Stimulated activated naive CD8-positive, alpha-beta T cell treated with anti-CD3 and anti-CD28 coated beads, Interleukin-15, Interleukin-2, amounts not matched to agents 100 ng/mL and 50 ng/mL, for 24 hours (primary cell): ENCODE data around the gene FRAT2.
"Not testable (repeated sequence)": the region's sequence is repeated elsewhere in the genome, so short reads cannot be mapped to it uniquely, and the experiment has no call there.

ENCODE experiments used
- H3K27ac Mint-ChIP-seq: one replicate; pipeline ENCODE4 v1.8.0; 2021; ENCODE audit warnings: mild to moderate bottlenecking, mixed read lengths
- H3K27me3 Mint-ChIP-seq: one replicate; pipeline ENCODE4 v1.8.0; 2021; ENCODE audit warnings: mixed read lengths
- H3K36me3 Mint-ChIP-seq: one replicate; pipeline ENCODE4 v1.8.0; 2021; ENCODE audit warnings: low read depth, mixed read lengths
- H3K4me1 Mint-ChIP-seq: one replicate; pipeline ENCODE4 v1.8.0; 2021; ENCODE audit warnings: low read depth, mixed read lengths
- H3K4me3 Mint-ChIP-seq: one replicate; pipeline ENCODE4 v1.8.0; 2021; ENCODE audit warnings: mild to moderate bottlenecking, mixed read lengths
- H3K9me3 Mint-ChIP-seq: one replicate; pipeline ENCODE4 v1.8.0; 2021; ENCODE audit warnings: mixed read lengths

FRAT2 gene

DNA sequence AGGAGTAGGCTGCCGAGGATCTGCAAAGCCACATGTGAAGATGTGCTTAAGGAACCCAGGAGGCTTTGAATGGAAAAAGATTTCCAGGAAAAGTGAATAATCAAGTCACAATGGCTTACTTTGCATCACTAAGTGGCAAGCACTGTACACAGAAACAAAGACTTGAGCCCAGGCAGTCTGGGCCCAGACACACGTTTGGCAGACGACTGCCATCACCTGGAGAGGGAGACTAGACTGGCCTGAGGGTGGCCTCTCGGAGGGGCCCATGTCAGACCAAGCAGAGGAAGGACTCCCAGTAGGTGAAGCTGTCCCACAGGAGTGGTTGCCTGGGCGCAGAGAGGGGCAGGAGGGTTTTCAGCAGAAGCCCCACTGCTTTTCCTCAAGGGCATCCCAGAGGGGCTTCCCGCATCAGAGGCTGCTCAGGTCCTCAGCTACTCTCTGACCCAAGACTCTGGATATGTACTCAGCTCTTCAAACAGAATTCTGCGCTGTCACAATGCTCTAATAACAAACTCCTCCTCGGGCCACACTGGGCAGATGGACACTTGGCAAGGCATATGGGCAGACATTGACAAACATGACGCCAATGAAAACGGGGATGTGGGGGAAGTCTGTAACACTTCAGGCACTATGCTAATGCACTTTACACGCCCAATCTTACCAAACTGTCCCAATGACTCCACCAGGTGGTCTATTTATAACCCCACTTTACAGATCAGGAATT, 27.9 kb upstream of the FRAT2 start:
- H3K9me3 Mint-ChIP-seq, result no peaks in the 10 kb centered on the region
- no peak overlapping the region for H3K27ac Mint-ChIP-seq
- no peak overlapping the region for H3K4me3 Mint-ChIP-seq
- H3K4me1 Mint-ChIP-seq, result no peaks in the 10 kb centered on the region
- peaks cover 63% of the 10 kb centered on the region for H3K36me3 Mint-ChIP-seq
- no peaks in the 10 kb centered on the region for H3K27me3 Mint-ChIP-seq

DNA sequence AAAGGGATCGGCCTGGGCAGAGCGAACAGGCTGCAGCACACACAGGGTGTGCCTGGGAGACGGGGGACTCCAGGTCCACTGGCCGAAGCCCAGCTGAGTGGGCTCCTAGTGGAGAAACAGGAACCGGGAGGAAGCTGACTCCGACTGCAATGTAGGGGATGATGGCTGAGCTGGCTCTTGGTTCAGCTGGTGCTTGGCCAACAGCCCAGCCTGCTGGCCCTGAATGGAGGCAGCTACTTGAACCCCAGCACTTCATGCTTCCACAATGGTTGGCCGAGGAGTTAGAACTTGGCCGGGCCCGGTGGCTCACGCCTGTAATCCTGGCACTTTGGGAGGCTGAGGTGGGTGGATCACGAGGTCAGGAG, 27.0 kb upstream of the FRAT2 start:
- H3K36me3 Mint-ChIP-seq, result peaks cover 60% of the 10 kb centered on the region

DNA sequence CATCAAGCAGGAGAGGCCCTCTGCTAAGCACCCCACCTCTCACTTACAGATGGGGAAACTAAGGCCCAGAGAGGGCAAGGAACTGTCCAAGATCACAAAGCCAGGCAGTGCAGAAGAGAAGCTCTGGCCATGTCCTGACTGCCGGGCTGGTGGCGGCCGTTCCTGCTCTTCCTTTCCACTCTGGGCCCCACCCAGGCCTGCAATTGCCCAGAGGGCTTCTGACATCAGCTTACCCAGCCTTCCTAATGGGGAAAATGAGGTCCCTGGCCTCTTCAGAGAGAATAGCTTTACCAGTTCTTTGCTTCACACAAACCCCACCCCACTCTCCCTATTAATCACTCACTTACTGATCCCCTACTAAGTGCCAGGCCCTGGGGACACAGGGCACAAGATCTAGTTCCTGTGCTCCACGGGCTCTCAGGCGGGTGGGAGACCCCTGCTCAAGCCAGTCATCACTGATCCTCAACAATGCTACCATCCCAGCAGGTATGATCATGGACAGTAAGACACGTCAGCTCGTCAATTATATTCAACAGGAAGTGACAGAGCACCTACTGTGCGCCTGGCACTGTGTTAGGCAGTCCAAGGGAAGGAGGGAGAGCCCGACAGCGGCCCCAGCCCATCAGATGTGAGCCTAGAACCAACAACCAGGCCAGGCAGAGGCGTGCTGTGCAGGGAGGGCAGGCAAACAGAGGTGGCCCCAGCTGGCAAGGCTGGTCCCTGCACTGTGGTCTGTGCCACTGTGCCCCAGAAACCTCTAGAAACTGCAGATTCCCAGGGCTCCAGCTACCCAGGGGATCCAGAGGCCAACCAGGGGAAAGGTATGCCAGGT, 26.4 kb upstream of the FRAT2 start:
- no peak overlapping the region for H3K4me3 Mint-ChIP-seq
- H3K36me3 Mint-ChIP-seq, result peaks cover 60% of the 10 kb centered on the region
- no peak overlapping the region for H3K27ac Mint-ChIP-seq
- H3K9me3 Mint-ChIP-seq, result no peaks in the 10 kb centered on the region
- H3K4me1 Mint-ChIP-seq, result no peaks in the 10 kb centered on the region
- no peaks in the 10 kb centered on the region for H3K27me3 Mint-ChIP-seq

More for the DNA sequence above, 27.0 kb upstream of the FRAT2 start:
- Mint-ChIP-seq H3K4me1 (no peaks in the 10 kb centered on the region), H3K4me3 (no peak overlapping the region), H3K27me3 (no peaks in the 10 kb centered on the region), H3K27ac (no peak overlapping the region), H3K9me3 (no peaks in the 10 kb centered on the region)

DNA sequence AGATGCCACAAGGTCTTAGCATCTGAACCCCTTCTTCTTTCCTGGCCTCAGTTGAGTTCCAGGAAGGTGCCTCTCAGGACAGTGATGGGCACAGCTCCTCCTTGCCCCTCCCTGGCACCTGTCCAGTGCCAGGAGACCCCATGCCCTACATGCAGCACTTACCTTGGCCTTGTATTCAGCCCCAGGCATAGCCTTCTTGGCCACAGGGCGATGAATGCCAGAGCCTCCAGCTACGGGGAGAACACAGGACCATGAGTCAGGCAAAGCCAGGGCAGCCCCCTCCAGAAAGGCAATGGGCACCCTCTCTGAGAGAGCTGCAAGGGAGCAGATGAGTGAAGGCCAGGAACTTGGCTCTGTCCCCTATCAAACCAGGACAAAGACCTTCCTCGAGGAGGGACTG, 24.3 kb upstream of the FRAT2 start:
- Mint-ChIP-seq H3K27ac (no peak overlapping the region), H3K36me3 (peaks cover 49% of the 10 kb centered on the region), H3K4me1 (no peaks in the 10 kb centered on the region), H3K9me3 (no peaks in the 10 kb centered on the region), H3K27me3 (no peaks in the 10 kb centered on the region), H3K4me3 (no peak overlapping the region)

DNA sequence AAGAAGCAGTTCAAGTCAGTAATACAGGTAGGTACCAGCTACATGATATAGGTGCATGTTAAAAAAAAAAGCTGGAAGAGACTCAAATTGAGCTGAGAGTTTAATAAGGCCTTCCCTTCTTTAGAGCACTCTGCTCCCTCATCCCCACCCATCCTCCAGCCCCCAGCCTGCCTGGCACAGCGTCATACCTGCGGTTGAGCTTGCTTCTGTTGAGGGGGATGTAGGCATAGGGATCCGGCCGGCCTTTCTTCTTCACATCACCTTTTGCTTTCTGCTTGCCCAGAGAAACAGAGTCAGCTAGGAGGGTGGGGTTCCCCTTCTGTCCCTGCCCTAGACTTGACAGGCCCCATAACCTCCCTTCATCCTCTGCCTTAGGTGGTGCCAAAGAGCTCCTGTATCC, 23.8 kb upstream of the FRAT2 start:
- no peaks in the 10 kb centered on the region for H3K4me1 Mint-ChIP-seq
- no peak overlapping the region for H3K27ac Mint-ChIP-seq
- H3K27me3 Mint-ChIP-seq, result no peaks in the 10 kb centered on the region
- peaks cover 51% of the 10 kb centered on the region for H3K36me3 Mint-ChIP-seq
- H3K9me3 Mint-ChIP-seq, result no peaks in the 10 kb centered on the region
- no peak overlapping the region for H3K4me3 Mint-ChIP-seq

DNA sequence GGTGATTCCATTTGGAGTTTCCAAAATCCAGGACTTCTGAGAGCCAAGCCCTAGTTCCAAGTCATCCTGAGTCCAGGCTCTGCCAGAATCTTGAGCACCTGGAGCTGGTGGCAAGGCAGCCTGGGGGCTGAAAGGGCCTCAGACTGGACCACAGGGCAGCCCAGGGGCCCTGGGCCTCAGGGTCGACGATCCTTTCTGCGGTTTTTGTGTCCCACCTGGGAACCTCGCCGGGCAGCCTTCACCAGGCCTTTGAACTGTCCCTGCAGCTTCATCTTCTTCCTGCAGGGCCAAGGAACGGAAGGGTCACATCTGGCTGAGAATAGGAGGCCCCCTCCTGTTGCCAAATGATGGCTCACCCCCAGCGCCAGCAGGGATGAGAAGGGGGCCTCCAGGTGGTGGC, 22.4 kb upstream of the FRAT2 start:
- H3K27ac Mint-ChIP-seq, result no peak overlapping the region
- H3K9me3 Mint-ChIP-seq, result no peaks in the 10 kb centered on the region
- H3K27me3 Mint-ChIP-seq, result no peaks in the 10 kb centered on the region
- H3K4me1 Mint-ChIP-seq, result no peaks in the 10 kb centered on the region
- peaks cover 43% of the 10 kb centered on the region for H3K36me3 Mint-ChIP-seq
- no peak overlapping the region for H3K4me3 Mint-ChIP-seq

DNA sequence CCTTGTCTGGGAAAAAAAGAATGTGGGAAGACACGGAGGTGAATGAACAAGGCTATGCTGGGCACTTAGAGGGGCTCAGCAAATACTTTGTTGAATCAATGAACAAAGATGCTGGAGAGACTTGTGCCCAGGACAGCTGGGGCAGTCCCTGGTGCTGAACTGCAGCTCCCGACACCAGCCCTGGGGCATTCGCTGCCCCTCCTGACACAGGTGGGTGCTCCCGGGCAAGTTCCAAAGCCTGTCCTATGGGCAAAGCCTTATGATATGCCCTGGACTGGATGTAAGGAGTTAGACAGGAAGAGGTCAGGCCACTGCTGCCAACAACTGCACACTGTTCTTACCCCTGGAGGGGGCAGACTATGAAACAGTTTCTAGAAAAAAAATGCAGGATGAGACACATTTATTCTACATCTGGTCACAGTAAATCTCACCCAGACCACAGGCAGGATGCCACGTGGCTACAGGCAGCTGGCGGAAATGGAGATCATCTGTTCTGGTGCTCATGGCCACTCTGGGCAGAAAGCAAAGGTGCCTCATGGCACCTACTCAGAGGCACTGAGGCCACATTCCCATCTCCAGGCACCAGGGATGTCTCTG, 21.9 kb upstream of the FRAT2 start:
- Mint-ChIP-seq H3K27ac (no peak overlapping the region), H3K27me3 (no peaks in the 10 kb centered on the region), H3K9me3 (no peaks in the 10 kb centered on the region), H3K4me1 (no peaks in the 10 kb centered on the region), H3K4me3 (no peak overlapping the region), H3K36me3 (peaks cover 43% of the 10 kb centered on the region)

DNA sequence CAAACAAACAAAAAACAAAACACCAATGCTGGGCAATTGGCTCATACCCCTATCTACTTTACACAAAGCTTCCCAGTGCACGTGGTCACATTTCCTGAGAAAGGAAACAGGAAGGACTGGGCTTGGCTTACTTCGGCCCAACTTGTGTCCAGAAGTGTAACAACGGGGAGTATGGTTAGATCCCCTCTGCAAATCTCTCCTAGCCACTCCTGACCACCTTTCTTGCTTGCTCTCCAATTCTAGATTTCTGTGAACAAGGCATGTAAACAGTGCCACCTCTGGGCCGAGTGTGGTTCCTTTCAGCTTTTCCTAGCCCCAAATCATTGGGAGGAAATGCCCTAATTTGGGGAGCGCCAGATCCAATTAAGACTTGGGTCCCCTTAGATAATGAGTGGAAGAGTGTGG, 21.0 kb upstream of the FRAT2 start:
- Mint-ChIP-seq H3K4me1 (no peaks in the 10 kb centered on the region), H3K27me3 (no peaks in the 10 kb centered on the region)

DNA sequence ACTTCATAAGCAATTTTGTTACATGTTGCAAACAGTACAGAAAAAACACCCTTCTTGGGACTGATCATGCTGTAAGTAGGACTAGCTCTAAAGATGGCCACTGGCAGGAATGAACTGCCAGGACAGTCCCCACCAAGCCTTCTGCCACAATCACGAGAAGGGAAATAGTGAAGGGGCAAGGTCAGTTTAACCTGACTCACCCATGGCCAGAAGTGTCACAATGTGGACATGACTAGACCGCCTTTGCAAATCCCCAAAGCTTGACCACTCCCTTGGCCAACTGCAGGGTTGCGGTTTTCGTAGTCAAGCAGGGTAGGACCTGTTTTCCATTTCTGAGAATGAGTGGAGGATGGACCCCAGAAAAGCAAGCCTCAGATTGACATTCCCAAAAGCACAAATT, 19.4 kb upstream of the FRAT2 start:
- no peaks in the 10 kb centered on the region for H3K27me3 Mint-ChIP-seq
- no peaks in the 10 kb centered on the region for H3K9me3 Mint-ChIP-seq
- H3K27ac Mint-ChIP-seq, result no peak overlapping the region
- no peak overlapping the region for H3K4me3 Mint-ChIP-seq
- H3K36me3 Mint-ChIP-seq, result peaks cover 32% of the 10 kb centered on the region
- no peaks in the 10 kb centered on the region for H3K4me1 Mint-ChIP-seq

More for the DNA sequence above, 21.0 kb upstream of the FRAT2 start:
- H3K36me3 Mint-ChIP-seq, result peaks cover 39% of the 10 kb centered on the region
- H3K27ac Mint-ChIP-seq, result no peak overlapping the region
- H3K9me3 Mint-ChIP-seq, result no peaks in the 10 kb centered on the region
- H3K4me3 Mint-ChIP-seq, result no peak overlapping the region

GRCh38 chr10:97349752-97350513, 15.4 kb upstream of the FRAT2 start:
- Mint-ChIP-seq H3K4me3 (no peak overlapping the region), H3K4me1 (no peaks in the 10 kb centered on the region), H3K27me3 (no peaks in the 10 kb centered on the region), H3K27ac (no peak overlapping the region), H3K36me3 (peaks cover 8% of the 10 kb centered on the region), H3K9me3 (no peaks in the 10 kb centered on the region)

DNA sequence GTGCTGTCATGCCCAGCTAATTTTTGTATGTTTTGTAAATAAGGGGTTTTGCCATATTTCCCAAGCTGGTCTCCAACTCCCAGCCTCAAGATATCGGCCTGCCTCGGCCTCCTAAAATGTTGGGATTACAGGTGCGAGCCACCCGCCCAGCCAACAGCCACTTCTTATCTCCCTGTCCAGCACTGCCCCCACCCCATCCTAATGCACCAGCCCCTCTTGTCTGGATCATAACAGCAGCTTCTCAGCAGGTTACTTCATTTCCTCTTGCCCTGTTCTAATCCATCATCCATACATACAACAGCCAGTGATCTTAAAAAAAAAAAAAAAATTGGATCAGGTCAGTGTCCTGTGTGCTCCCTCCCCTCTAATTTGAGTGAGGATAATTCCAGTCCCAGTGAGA, 12.8 kb upstream of the FRAT2 start:
- H3K27me3 Mint-ChIP-seq, result no peaks in the 10 kb centered on the region
- H3K4me3 Mint-ChIP-seq, result no peak overlapping the region
- no peak overlapping the region for H3K27ac Mint-ChIP-seq
- no peaks in the 10 kb centered on the region for H3K36me3 Mint-ChIP-seq
- H3K4me1 Mint-ChIP-seq, result no peaks in the 10 kb centered on the region
- no peaks in the 10 kb centered on the region for H3K9me3 Mint-ChIP-seq

DNA sequence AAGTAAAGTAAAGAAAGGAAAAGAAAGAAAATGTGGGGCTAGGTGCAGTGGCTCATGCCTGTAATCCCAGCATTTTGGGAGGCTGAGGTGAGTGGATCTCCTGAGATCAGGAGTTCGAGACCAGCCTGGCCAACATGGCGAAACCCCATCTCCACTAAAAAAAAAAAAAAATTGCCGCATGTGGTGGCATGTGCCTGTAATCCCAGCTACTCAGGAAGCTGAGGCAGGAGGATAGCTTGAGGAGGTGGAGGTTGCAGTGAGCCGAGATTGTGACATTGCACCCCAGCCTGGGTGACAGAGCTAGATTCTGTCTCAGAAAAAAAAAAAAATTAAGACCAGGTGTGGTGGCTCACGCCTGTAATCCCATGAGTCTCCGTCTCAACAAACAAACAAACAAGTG, 9.1 kb upstream of the FRAT2 start:
- H3K4me3 Mint-ChIP-seq, H3K27me3 Mint-ChIP-seq, H3K9me3 Mint-ChIP-seq, H3K36me3 Mint-ChIP-seq, H3K27ac Mint-ChIP-seq, H3K4me1 Mint-ChIP-seq: not testable (repeated sequence)

DNA sequence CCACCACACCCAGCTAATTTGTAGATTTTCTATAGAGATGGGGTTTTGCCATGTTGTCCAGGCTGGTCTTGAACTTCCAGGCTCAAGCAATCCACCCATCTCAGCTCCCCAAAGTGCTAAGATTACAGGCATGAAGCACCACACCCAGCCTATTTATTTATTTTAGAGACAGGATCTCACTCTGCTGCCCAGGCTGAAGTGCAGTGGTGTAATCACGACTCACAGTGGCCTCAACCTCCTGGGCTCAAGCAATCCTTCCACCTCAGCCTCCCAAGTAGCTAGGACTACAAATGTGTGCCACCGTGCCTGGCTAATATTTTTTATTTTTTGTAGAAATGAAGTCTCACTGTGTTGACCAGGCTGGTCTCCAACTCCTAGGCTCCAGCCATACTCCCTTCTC, 6.9 kb upstream of the FRAT2 start:
- no peaks in the 10 kb centered on the region for H3K36me3 Mint-ChIP-seq
- no peaks in the 10 kb centered on the region for H3K27me3 Mint-ChIP-seq
- H3K9me3 Mint-ChIP-seq, result no peaks in the 10 kb centered on the region
- H3K4me3 Mint-ChIP-seq, result no peak overlapping the region
- H3K27ac Mint-ChIP-seq, result no peak overlapping the region
- H3K4me1 Mint-ChIP-seq, result peaks cover 4% of the 10 kb centered on the region

GRCh38 chr10:97338041-97338440, 3.5 kb upstream of the FRAT2 start:
- Mint-ChIP-seq H3K36me3 (no peaks in the 10 kb centered on the region), H3K4me1 (peaks cover 20% of the 10 kb centered on the region), H3K27ac (no peak overlapping the region), H3K27me3 (no peaks in the 10 kb centered on the region), H3K4me3 (no peak overlapping the region), H3K9me3 (no peaks in the 10 kb centered on the region)
